SKM-1 treated with dmso at 0.1 percent for 144 hours (cell line): Measurements from ENCODE around the gene ZNF808.
"Not testable (repeated sequence)": the region's sequence is repeated elsewhere in the genome, so short reads cannot be mapped to it uniquely, and the experiment has no call there.

Experiments used
- DNase-seq: peaks from one replicate; lab custom pipeline; 2025; ENCODE audit not compliant: unreplicated experiment; lab: John Stamatoyannopoulos, UW

Gene ZNF808

GRCh38 chr19:52527134-52527955 lies at the start of gene ZNF808:
TSS of gene ZNF808 (plus strand) at chr19:52527668. CDS start at chr19:52543285, 15,617 bp downstream.
- DNase-seq, result peak; percentile 80

DNA sequence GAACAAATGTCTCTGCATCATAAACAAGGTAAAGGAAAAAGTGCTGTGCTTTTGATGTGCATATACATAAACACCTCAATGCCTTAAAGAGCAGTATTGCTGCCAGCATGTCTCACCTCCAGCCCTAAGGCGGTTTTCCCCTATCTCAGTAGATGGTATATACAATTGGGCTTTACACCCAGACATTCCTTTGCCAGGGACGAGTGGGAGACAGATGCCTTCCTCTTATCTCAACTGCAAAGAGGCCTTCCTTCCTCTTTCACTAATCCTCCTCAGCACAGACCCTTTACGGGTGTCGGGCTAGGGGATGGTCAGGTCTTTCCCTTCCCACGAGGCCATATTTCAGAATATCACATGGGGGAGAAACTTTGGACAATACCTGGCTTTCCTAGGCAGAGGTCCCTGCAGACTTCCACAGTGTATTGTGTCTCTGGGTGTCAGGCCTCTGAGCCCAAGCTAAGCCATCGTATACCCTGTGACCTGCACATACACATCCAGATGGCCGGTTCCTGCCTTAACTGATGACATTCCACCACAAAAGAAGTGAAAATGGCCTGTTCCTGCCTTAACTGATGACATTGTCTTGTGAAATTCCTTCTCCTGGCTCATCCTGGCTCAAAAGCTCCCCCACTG lies 43.2 kb upstream of the ZNF808 start:
- DNase-seq, result not testable (repeated sequence)

DNA sequence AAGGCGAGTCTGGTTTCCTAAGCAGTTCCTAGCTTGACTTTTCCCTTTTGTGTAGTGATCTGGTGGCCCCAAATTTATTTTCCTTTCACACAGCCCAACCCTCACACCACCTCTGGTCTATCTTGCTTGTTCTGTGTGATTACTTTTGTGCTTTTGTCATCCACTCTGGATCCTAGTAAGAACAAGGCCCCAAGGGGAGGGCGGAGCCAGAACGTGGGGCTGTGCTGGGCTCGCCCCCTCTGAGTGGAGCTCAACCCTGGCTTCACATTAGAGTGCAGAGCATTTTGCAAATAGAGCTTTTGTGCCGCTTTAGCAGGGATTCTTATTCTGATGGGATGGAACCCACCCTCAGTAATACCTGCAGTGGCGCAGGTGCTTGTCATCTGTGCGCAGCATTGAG lies 42.4 kb upstream of the ZNF808 start:
- DNase-seq, result not testable (repeated sequence)

DNA sequence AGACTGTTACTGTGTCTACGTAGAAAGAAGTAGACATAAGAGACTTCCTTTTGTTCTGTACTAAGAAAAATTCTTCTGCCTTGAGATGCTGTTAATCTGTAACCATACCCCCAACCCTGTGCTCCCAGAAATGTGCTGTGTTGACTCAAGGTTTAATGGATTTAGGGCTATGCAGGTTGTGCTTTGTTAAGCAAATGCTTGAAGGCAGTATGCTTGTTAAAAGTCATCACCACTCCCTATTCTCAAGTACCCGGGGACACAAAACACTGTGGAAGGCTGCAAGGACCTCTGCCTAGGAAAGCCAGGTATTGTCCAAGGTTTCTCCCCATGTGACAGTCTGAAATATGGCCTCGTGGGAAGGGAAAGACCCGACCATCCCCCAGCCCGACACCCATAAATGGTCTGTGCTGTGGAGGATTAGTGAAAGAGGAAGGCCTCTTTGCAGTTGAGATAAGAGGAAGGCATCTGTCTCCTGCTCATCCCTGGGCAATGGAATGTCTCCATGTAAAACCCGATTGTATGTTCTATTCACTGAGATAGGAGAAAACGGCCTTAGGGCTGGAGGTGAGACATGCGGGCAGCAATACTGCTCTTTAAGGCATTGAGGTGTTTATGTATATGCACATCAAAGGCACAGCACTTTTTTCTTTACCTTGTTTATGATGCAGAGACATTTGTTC lies 41.8 kb upstream of the ZNF808 start:
- not testable (repeated sequence) for DNase-seq

GRCh38 chr19:52492201-52492993 lies 35.1 kb upstream of the ZNF808 start:
- no peak for DNase-seq

- DNase-seq, result no peak
Observed at GRCh38 chr19:52492994-52493470, 34.4 kb upstream of the ZNF808 start.

GRCh38 chr19:52494518-52494917 lies 33.0 kb upstream of the ZNF808 start:
- DNase-seq, result no peak

GRCh38 chr19:52498571-52498970 lies 28.9 kb upstream of the ZNF808 start:
- no peak for DNase-seq

DNA sequence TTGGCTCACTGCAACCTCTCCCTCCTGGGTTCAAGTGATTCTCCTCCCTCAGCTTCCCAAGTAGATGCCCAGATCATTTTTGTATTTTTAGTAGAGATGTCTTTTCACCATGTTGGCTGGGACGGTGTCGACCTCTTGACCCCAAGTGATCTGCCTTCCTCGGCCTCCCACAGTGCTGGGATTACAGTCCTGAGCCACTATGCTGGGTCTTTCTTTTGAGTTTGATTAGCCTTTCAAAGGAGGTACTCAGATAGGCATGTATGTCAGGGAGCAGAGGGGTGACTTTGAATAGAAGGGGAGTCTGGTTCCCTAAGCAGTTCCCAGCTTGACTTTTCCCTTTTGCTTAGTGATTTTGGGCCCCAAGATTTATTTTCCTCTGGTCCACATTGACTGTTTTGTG lies 27.0 kb upstream of the ZNF808 start:
- DNase-seq, result not testable (repeated sequence)

DNA sequence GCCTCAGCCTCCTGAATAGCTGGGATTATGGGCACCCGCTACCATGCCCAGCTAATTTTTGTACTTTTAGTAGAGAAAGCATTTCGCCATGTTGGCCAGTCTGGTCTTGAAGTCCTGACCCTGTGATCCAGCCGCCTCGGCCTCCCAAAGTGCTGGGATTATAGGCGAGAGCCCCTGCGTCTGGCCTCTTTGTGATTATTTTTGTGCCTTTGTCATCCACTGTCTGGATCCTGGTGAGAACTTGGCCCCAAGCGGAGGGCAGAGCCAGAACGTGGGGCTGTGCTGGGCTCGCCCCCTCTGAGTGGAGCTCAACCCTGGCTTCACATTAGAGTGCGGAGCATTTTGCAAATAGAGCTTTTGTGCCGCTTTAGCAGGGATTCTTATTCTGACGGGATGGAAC lies 26.5 kb upstream of the ZNF808 start:
- DNase-seq, result not testable (repeated sequence)

- DNase-seq, result no peak
Observed at GRCh38 chr19:52507266-52507665, 20.2 kb upstream of the ZNF808 start.

DNA sequence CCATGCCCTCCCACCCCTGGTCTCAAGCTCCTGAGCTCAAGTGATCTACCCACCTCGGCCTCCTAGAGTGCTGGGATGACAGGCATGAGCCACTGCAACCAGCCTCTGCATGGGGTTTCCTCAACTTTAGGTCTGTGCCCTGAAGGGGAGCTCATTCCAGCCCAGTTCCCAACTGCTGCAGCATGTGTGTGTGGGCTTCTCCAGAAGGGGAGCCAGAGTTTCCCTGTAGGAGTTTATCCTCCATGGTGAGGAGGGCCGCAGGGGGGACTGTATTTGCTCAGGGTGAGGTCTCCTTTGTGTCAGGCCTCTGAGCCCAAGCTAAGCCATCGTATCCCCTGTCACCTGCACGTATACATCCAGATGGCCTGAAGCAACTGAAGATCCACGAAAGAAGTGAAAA lies 11.3 kb upstream of the ZNF808 start:
- DNase-seq, result no peak

DNA sequence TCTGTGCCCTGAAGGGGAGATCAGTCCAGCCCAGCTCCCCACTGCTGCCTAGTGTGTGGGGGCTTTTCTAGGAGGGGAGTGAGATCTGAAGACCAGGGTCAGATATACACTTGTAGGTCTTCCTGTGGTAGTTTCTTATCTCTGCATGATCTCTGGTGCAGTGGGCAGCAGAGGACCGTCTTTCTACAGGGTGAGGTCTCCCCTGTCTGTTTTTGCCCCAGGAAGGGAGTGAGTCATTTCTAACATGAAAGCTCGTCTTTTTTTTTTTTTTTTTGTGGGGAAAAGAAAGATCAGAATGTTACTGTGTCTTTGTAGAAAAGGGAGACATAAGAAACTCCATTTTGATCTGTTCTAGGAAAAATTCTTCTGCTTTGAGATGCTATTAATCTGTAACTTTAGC lies 8.8 kb upstream of the ZNF808 start:
- no peak for DNase-seq

DNA sequence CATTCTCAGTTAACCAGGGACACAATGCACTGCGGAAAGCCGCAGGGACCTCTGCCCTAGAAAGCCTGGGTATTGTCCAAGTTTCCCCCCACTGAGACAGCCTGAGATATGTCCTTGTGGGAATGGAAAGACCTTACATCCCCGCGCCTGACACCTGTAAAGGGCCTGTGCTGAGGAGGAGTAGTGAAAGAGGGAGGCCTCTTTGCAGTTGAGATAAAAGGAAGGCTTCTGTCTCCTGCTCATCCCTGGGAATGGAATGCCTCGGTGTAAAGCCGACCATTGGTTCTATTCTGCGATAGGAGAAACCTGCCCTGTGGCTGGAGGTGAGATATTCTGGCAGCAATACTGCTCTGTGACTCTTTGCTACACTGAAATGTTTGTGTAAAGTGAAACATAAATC lies 8.3 kb upstream of the ZNF808 start:
- DNase-seq, result not testable (repeated sequence)

GRCh38 chr19:52520013-52520412 lies 7.5 kb upstream of the ZNF808 start:
- DNase-seq, result no peak

DNA sequence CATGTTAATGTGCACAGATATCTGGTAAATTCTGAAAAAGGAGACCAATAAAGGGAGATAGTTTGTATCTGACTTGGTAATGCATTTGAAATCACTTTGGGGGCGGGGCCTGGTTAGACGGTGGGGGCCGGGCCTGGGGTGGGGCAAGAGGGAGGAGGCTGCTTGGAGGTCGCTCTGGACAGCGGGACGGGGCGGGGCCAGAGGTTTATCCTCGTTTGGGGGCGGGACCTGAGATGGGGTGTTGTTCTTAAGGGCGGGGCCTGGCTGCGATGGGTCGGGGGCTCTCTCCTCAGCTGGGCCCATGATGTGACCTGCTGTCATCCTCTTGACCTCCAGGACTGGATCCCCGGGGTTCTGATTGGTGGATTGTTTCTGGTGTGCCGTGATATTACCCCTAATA lies 4.9 kb upstream of the ZNF808 start:
- DNase-seq, result no peak

GRCh38 chr19:52524086-52524485 lies 3.4 kb upstream of the ZNF808 start:
- DNase-seq, result no peak

DNA sequence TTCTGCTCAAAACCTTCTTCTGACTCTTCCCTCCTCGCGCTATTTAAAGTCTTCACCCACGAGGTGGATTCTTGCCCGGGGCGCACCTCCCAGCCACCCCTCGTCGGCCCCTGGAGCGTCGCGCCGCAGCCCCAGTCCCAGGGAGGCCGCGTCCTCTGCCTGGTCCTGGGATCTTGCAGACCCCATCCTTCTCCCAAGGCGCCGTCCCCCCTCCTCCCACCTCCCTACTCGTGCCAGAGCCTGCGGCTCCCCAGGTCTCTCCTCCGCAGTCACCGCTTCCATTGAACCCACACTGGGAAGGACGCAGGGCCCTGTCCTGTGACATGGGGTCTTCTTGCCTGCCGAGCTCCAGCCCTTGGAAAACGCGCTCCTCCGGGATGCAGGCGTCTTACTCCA lies 486 bp downstream of the ZNF808 start:
- DNase-seq, result no peak

DNA sequence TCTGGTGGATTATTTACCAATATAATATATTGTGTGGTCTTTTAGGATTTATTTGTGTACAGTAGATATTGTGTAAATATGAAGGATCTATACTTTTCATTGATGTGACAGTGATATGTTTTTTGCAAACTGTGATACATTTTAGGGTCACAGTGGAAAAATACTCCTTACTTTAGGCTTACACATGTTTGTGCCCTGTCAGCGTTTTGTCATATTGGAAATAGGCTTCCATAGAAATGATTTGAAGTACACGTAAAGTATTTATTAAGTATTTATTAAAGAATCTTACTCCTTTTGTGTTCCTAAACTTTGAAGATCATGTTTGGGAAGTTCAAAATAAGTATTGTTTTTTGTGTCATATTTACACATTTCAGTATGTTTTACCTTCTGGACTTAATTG lies 5.0 kb downstream of the ZNF808 start:
- no peak for DNase-seq

DNA sequence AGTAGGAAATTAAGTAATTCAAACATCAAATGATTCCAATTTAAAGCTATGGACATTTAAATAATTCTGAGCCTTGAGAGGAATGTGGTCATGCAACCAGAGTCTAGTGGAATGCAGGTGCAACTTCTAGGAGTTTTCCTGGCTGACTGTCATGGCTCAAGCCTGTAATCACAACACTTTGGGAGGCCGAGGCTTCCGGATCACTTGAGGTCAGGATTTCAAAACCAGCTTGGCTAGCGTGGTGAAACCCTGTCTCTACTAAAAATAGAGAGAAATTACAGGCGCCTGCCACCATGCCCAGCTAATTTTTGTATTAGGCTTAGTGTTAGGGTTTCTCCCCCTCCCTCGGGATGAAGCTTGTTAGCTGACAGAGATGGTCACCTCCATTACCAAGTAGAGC lies 6.4 kb downstream of the ZNF808 start:
- peak; percentile 32 for DNase-seq

DNA sequence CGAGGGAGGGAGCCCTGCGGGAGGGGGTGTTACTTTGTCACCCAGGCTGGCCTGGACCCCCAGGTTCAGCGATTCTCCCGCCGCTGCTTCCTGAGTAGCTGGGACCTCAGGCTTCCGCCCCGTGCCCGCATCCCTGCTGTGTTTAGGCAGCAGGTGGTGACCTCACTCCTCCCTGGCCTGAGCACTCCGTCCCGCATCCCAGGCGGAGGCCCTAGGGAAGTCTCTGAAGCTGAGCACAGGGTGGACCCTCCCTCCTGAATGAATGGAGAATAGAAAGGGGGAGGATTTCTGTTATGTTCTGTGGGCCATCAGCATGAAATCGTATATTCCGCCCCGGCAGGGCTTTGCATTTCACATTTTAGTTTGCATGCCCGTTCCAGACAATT lies 7.9 kb downstream of the ZNF808 start:
- not testable (repeated sequence) for DNase-seq
